ENCODE results near the gene ZNF573.
"Not testable (repeated sequence)": the region's sequence is repeated elsewhere in the genome, so short reads cannot be mapped to it uniquely, and the experiment has no call there.

Gene ZNF573

DNA sequence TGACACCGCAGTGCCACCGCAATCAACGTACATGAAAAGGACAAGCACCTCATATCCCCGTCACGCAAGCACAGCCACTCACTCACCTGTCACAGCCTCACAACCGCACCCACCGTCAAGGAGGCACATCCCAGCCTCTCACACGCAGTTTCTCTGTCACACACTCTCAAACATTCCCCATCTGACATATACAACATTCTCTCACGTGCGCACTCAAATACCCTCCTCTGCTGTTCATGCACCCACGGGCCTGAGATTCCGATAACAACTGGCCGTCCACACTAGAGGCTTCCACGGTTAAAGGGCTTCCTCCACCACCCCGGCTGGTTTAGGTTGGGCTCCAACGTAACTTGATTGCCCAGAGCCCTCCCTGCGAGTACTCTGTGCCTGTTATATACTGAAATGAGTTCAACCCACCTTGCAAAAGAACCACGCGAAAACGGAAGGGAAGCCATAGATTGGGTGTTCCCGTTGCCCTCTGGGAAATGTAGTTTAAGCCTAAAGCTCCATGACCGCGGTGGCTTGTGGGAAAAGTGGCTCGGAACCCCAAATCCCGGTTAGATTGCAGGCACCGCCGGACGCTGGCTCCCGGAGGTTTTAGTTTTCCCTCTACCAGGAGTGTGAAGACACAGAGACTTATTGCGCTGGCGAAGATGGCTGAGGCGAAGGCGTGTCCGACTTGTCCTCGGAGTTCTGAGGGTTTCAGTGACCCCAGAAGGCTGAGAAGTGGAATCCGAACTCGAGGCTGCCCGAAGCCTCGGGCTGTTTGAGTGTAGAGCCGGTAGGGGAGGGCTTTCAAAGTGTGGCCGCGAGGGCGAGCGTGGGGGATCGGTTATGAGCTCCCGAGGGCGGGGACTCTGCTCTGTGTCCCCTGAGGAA is at the start of gene ZNF573:
Gene ZNF573 (minus strand): TSS at position 460 of the 879 bp plus-strand sequence. CDS start 5,857 bp downstream, outside the sequence.
- in situ Hi-C loops (cut with HindIII; ENCODE audit: low sequenced_read_pairs) = no loop called here

DNA sequence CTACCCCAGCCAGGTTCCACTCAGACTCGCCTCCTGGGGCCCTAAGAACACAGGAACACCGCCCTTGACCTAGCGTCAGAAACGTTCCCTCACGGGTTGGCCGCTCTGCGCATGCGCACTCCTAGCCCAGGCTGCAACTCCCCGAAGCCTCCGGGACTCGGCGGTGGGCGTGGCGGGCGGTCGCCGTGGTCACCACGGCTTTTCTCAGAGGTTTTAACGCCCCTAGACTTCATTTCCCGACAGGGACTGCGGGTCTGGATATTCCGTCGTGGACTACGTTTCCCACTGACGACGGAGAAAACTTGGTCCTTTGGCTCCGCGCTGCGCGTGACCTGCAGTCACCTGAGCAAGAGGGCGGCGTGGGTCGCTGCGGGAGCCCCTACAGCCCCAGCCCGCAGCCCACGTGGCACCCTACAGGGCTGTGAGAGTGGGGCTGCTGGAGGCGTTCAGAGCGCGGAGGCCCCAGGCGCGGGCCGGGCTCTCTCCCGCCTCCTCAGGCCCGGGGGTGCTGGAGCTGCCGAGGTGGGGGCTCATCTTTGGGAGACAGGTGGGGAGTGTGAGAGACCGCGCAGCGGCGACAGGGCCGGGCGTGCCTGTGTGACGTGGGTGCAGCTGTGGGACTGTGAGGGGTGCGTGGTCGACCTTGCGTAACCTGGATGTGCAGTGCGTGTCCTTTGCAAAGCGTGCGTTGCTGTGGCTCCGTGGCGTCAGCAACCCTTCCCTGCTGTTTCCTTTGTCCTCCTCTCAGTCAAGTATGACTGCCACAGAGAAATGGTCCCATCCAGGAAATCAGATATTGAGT is 38.0 kb upstream of the ZNF573 start:
- in situ Hi-C loops (cut with HindIII; ENCODE audit: low sequenced_read_pairs) = no loop called here

DNA sequence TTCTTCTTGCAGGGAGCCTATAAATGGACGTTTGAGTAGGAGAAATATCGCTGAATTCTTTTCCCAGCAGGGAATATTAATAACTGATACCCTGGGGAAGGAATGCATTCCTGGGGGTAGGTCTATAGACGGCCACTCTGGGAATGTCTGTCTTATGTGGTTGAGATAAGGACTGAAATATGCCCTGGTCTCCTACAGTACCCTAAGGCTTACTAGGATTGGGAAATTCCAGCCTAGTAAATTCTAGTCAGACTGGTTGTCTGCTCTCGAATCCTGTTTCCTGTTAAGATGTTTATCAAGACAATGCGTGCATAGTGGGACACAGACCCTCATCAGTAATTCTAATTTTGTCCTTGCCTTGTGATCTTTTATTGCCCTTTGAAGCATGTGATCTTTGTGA is 36.2 kb upstream of the ZNF573 start:
- in situ Hi-C loops (cut with HindIII; ENCODE audit: low sequenced_read_pairs) = not testable (repeated sequence)

DNA sequence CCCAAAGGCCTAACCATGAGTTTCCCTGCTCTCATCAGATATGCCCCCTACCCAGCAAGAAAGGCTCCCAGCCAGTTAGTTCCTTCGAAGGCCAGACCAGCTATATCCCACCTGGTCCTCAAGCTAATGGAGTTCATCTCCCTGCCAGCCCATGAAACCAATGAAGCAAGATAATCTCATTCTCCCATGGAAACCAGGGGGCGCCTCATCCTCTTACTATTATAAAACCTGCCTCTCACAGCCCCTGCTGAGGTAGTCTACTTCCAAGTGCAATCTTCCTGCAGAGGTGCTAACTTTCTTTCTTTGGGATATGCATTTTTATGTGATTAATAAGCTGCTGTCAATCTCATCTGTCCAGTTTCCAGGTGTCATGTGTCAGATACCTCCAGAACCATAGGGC is 34.0 kb upstream of the ZNF573 start:
- in situ Hi-C loops (cut with HindIII; ENCODE audit: low sequenced_read_pairs) = no loop called here

DNA sequence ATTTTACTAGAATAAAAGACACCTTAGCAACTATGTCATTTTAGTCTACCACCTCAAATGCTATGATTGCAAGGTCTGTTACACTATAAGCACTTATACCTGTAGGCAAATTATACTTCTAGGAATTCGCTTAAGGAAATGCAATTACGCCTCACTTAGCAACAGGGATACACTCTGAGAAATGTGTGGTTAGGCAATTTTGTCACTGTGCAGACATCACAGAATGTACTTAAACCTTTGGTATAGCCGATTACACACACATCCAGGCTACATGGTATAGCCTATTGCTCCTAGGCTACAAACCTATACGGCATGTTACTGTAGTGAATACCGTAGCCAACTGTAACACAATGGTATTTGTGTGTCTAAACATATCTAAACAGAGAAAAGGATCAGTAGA is 30.0 kb upstream of the ZNF573 start:
- in situ Hi-C loops (cut with HindIII; ENCODE audit: low sequenced_read_pairs) = no loop called here

DNA sequence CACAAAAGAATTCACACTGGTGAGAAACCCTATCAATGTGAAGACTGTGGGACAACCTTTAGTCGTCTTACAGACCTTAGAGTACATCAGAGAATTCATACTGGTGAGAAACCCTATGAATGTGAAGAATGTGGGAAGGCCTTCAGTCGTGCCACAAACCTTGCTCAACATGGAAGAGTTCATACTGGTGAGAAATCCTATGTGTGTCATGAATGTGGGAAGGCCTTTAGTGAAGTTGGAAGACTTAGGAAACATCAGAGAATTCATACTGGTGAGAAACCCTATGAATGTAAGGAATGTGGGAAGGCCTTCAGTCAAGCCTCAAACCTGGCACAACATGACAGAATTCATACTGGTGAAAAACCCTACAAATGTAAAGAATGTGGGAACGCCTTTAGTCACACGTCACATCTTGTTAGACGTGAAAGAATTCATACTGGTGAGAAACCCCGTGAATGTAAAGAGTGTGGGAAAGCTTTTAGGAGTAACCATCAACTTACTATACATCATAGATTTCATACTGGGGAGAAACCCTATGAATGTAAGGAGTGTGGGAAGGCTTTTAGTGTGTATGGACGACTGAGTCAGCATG is 24.0 kb upstream of the ZNF573 start:
- in situ Hi-C loops (cut with HindIII; ENCODE audit: low sequenced_read_pairs) = no loop called here

DNA sequence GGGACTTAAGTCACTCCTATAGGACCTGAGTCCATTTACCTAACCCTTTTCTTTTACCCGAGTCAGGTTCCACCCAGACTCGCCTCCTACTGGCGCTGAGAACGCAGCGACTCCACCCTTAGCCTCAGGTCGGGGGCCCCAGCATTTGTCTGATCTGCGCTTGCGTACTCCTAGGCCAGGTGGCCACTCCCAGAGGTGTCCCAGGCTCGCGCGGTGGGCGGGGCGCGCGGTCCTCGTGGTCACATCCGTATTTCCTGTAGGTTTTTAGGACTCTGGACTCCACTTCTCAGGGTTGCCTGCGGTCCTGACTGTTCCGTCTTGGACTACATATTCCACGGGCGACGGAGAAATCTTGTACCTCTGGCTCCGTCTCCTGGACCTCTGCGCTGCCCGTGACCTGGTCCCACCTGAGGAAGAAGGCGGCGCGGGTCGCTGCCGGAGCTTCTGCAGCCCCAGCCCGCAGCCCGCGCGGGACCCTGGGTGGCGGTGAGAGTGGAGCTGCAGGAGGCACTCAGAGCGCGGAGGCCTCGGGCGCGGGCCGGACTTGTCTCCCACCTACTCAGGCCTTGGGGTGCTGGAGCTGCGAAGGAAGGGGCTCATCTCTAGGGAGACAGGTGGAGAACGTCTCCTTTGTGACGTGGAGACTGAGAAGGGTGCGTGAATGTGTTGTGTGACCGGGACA is 11.0 kb upstream of the ZNF573 start:
- in situ Hi-C loops (cut with HindIII; ENCODE audit: low sequenced_read_pairs) = no loop called here

DNA sequence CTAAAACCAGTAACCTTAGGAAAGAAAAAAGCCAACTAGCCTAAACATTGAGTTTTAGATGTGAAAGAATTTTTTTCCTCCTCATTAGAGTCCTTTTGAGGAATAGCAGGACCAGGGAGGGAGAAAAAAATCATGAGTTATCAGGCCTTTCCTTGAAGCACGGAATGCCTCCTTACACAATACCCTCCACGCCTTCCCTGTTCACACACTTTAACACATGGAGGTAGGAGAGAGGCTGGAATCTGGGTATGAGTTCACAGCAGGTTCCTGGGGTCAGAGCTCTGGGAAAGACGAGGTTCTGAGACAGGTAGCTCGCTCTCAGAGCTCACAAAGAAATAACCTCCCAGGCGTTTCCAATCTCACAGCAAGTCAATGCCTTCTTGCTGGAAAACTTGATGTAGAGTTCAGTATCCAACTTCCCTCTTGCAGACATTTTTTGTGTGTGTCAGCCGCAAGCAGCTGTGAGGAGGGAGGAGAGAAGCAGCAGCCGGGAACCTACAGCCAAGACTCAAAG is 716 bp downstream of the ZNF573 start:
- in situ Hi-C loops (cut with HindIII; ENCODE audit: low sequenced_read_pairs) = no loop called here

DNA sequence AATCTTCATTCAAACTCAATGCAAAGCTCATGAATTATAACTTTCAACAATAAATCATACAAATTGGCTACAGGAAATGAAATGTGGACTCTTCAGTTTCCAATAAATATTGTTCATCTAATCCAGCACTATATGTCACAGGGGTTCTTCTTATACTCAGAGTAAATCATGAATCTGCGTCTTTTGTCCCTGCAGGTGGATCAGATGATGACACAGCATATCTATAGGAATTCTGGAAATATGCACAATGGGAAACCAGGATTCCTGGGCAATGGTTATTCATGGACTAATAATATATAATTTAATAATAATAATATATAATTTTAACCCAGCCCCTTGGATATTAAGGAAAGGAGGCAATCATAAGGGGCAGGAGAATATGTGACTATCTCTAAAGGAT is 8.4 kb downstream of the ZNF573 start:
- in situ Hi-C loops (cut with HindIII; ENCODE audit: low sequenced_read_pairs) = no loop called here

DNA sequence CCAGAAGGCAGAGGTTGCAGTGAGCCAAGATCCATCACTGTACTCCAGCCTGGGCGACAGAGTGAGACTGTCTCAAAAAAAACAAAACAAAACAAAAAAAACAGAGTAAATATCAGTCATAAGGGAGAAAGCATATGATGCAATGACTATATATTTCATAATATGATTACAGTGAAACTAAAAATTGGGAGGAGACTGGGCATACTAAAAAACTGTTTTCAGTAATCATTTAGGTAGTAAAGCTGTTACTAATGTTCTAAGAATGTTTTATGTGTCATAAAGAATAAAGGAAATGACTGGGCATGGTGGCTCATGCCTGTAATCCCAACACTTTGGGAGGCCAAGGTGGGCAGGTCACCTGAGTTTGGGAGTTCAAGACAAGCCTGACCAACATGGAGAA is 15.9 kb downstream of the ZNF573 start:
- in situ Hi-C loops (cut with HindIII; ENCODE audit: low sequenced_read_pairs) = no loop called here

DNA sequence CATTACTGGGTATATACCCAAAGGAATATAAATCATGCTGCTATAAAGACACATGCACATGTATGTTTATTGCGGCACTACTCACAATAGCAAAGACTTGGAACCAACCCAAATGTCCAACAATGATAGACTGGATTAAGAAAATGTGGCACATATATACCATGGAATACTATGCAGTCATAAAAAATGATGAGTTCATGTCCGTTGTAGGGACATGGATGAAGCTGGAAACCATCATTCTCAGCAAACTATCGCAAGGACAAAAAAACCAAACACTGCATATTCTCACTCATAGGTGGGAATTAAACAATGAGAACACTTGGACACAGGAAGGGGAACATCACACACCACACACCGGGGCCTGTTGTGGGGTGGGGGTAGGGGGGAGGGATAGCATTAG is 21.7 kb downstream of the ZNF573 start:
- in situ Hi-C loops (cut with HindIII; ENCODE audit: low sequenced_read_pairs) = not testable (repeated sequence)

DNA sequence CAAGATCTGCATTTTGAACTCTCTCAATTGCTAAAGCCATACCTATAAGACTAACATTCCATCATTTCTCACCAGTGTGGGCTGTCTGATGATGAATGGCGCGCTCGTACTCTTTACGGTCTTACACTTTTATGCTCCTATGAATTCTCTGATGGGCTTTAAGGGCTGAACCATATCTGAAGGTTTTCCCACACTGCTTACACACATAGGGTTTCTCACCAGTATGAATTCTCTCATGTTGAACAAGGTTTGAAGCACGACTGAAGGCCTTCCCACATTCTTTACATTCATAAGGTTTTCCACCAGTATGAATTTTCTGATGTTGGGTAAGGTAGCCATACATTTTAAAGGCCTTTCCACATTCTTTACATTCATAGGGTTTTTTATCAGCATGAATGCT is 41.0 kb downstream of the ZNF573 start:
- in situ Hi-C loops (cut with HindIII; ENCODE audit: low sequenced_read_pairs) = no loop called here

DNA sequence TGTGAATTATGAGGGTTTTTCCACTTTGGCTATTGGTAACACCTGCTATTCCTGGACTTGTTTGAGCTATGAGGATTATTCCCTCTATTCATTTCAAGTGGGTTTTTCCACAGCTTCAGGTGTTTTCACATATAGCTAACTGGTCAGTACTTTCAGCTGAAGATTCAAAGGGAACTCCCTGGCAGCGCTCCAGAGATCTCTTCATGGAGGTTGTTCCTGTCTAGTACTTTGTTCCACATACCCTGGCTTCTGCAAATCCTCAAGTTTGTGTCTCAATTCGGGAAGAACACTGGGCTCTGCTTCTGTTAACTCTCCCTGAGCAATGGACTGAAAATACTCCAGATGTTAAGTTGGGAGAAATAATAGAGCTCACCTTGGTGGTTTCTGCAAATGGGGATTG is 54.2 kb downstream of the ZNF573 start:
- in situ Hi-C loops (cut with HindIII; ENCODE audit: low sequenced_read_pairs) = no loop called here

DNA sequence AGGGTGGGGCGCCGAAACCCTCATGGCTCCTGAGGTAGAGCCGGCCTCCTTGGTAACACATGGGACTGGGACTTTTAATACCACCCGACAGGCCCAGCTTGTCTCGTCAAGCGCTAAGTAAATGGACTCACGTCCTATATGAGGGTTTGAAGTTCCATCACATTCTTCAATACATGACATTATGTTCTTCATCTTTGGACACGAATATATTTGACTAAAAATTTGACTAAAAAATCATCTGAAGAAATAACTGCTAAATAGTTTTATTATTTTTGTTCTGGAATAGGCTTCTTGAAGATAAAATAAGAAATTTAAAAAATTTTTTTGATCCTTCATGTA is 59.5 kb downstream of the ZNF573 start:
- in situ Hi-C loops (cut with HindIII; ENCODE audit: low sequenced_read_pairs) = no loop called here

DNA sequence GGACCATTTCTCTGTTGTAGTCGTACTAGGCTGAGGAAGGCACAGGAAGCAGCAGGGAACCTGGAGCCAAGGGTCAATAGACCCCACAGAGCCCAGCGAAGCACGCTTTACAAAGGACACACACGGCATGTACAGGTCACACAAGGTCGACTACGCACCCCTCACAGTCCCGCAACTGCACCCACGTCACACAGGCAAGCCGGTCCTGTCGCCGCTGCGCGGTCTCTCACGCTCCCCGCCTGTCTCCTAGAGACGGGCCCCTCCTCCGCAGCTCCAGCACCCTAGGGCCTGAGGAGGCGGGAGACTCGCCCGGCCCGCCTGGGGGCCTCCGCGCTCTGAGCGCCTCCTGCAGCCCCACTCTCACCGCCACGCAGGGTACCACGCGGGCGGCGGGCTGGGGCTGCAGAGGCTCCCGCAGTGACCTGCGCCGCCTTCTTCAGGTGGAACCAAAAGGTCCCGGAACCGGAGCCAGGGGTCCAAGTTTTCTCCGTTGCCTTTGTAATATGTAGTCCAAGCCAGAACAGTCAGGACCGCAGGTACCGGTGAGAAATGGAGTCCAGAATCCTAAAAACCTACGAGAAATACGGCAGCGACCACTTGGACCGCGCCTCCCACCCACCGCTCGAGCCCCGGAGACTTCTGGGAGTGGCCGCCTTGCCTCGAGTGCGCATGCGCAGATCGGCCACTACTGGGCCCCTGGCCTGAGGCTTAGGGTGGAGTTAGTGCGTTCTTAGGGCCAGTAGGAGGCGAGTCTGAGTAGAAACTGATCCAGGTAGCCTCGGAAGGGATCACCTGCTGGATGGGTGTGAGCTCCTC is 60.1 kb downstream of the ZNF573 start, which contains the start of gene ZNF607:
Gene ZNF607 (minus strand): TSS at position 651 of the 816 bp plus-strand sequence. CDS start 8,143 bp downstream, outside the sequence.
- in situ Hi-C loops (cut with HindIII; ENCODE audit: low sequenced_read_pairs) = no loop called here

DNA sequence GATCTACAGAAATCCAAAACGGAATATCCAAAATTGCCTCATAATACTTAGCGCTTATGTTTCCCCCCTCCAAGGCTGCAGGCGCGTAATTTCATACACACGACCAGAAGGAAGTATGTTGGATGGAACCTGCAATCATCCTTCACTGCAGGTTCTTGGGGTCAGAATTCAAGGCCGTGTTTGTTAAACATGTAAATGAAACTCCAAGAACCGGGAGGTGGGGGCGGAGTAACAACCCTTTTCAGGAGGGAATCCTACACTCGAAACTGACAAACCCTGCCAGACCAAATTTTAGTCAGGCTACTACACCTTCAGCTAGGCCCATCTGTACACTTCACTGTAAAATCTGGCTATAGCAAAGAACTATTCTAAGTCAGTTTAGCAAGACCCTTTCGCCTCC is 61.1 kb downstream of the ZNF573 start:
- in situ Hi-C loops (cut with HindIII; ENCODE audit: low sequenced_read_pairs) = no loop called here

DNA sequence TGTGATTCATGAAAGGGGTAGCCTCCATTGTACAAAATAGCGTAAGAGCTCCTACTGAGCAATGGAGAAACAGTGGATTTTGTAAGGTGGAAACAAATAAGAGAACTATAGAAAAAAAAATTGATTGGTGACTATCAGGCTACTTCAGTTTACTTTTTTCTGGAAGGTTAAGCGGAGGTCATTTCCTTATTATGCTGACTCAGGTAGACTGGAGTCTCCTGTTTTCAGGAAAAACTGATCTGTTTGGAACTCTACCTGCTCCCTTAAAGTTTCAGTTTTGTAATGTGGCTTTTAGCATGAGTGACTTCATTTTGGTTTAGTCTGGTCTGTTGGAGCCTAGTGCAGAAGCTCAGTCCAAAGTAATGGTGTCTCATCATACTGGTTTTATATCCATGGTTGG is 63.2 kb downstream of the ZNF573 start:
- in situ Hi-C loops (cut with HindIII; ENCODE audit: low sequenced_read_pairs) = no loop called here

DNA sequence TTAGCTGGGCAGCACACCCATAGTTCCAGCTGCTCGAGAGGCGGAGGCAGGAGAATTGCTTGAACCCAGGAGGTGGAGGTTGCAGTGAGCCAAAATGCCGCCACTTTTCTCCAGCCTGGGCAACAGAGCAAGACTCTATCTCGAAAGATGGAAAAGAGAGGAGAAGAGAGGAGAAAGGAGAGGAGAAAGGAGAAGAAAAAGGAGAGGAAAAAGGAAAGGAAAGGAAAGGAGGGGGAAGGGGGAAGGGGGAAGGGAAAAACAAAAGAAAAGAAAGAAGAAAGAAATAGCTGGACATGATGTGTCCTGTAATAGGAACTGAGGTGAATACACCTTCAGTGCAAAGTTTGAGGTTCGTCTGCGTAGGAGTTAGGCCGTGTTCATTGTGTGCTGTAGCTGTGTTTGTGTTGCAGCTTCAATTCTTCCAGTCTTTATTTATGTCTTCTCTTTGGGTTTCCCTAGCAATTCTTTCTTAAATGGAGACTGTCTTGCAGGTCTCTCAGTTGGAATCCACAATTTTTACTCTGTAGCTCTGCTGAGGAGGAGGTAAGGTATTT is 73.3 kb downstream of the ZNF573 start:
- in situ Hi-C loops (cut with HindIII; ENCODE audit: low sequenced_read_pairs) = no loop called here

DNA sequence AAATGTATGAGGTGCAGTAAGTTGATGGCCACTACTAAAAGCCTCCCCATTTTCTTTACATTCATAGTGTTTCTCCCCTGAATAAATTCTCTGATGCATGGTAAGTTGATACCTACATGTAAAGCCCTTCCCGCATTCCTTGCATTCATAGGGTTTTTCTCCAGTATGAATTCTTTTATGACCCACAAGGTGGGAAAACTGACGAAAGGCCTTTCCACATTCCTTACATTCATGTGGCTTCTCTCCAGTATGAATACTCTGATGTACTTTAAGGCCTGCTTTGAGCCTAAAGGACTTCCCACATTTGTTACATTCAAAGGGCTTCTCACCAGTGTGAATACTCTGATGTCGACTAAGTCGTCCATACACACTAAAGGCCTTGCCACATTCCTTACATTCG is 80.3 kb downstream of the ZNF573 start:
- in situ Hi-C loops (cut with HindIII; ENCODE audit: low sequenced_read_pairs) = no loop called here

DNA sequence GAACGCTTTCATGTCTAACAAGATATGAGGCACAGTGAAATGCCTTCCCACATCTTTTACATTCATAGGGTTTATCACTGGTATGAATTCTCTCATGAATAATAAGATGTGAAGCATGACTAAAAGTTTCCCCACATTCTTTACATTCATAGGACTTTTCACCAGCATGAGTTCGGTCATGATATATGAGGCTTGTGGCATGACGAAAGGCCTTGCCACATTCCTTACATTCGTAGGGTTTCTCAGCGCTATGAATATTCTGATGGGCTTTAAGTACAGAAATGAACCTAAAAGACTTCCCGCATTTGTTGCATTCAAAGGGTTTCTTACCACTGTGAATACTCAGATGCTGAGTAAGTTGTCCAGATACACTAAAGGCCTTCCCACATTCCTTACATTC is 81.2 kb downstream of the ZNF573 start:
- in situ Hi-C loops (cut with HindIII; ENCODE audit: low sequenced_read_pairs) = no loop called here

Data from DLD1 (cell line).